Measurements from ENCODE around the gene GSTO1.

DNA sequence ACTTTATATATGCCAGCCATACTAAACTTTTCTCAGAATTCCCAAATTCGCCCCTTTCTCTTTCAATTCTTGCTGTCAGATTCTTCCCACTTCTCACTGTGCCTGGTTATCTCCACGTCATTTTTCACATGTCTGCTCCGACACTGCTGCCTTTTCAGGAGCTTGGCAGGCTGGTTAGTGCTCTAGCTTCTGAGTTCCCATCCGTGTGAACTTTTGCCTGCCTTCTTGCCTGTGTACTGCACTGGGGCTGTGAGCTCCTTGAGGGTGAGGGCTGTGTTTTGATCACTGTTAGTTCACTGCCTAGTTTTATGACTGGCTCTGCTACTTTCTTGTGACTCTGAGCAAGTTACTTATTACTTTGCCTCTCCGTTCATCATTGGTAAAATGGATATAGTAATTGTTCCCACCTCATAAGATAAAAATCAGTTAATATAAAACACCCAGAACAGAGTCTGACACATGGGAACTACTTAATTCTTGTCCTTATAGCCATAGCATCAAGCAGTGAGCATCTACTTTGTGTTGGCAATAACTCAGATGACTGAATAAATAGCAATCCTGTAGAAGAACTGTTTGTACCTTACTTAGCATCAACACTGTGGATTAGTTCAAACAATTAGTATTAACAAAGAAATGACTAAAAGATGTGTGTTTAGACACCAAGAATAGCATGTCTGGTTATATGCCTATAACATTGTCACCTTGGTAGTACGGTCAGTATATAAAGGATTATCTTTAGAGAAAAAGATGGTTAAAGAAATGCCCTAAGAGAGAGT is 5.5 kb downstream of the GSTO1 start:
- TF ChIP-seq, protein P1, sequence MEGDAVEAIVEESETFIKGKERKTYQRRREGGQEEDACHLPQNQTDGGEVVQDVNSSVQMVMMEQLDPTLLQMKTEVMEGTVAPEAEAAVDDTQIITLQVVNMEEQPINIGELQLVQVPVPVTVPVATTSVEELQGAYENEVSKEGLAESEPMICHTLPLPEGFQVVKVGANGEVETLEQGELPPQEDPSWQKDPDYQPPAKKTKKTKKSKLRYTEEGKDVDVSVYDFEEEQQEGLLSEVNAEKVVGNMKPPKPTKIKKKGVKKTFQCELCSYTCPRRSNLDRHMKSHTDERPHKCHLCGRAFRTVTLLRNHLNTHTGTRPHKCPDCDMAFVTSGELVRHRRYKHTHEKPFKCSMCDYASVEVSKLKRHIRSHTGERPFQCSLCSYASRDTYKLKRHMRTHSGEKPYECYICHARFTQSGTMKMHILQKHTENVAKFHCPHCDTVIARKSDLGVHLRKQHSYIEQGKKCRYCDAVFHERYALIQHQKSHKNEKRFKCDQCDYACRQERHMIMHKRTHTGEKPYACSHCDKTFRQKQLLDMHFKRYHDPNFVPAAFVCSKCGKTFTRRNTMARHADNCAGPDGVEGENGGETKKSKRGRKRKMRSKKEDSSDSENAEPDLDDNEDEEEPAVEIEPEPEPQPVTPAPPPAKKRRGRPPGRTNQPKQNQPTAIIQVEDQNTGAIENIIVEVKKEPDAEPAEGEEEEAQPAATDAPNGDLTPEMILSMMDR (IDR thresholded peaks at IDR 0.05) = no peak
- TF ChIP-seq POLR2AphosphoS5 (IDR thresholded peaks at IDR 0.05; ENCODE audit: low read depth, low read length) (no peak), SIN3A (IDR thresholded peaks at IDR 0.05; ENCODE audit: borderline replicate concordance, insufficient read depth, low read depth, low read length) (no peak)
- TF ChIP-seq, protein P2, sequence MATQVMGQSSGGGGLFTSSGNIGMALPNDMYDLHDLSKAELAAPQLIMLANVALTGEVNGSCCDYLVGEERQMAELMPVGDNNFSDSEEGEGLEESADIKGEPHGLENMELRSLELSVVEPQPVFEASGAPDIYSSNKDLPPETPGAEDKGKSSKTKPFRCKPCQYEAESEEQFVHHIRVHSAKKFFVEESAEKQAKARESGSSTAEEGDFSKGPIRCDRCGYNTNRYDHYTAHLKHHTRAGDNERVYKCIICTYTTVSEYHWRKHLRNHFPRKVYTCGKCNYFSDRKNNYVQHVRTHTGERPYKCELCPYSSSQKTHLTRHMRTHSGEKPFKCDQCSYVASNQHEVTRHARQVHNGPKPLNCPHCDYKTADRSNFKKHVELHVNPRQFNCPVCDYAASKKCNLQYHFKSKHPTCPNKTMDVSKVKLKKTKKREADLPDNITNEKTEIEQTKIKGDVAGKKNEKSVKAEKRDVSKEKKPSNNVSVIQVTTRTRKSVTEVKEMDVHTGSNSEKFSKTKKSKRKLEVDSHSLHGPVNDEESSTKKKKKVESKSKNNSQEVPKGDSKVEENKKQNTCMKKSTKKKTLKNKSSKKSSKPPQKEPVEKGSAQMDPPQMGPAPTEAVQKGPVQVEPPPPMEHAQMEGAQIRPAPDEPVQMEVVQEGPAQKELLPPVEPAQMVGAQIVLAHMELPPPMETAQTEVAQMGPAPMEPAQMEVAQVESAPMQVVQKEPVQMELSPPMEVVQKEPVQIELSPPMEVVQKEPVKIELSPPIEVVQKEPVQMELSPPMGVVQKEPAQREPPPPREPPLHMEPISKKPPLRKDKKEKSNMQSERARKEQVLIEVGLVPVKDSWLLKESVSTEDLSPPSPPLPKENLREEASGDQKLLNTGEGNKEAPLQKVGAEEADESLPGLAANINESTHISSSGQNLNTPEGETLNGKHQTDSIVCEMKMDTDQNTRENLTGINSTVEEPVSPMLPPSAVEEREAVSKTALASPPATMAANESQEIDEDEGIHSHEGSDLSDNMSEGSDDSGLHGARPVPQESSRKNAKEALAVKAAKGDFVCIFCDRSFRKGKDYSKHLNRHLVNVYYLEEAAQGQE (IDR thresholded peaks at IDR 0.05; ENCODE audit: insufficient read depth in 1 of 2, low read depth in 2 of 2, low read length in 1 of 2) = no peak

All from Panc1 (cell line).